HG03575 (cell line): ENCODE data around the gene RPS6KA5.
"Not testable (repeated sequence)": the region's sequence is repeated elsewhere in the genome, so short reads cannot be mapped to it uniquely, and the experiment has no call there.

Source experiments
- ATAC-seq: cut with Tn5 transposase; IDR thresholded peaks from one replicate; pipeline ENCODE4 v1.9.1; 2021; ENCODE audit not compliant: unreplicated experiment, insufficient number of reproducible peaks, low FRiP score; ENCODE audit errors: extremely low read depth

RPS6KA5 gene

GRCh38 chr14:90827919-90828610 lies 232.4 kb downstream of the RPS6KA5 start:
- peak; percentile 69 for ATAC-seq

GRCh38 chr14:90823542-90823941 lies 236.9 kb downstream of the RPS6KA5 start:
- ATAC-seq: not testable (repeated sequence)

- ATAC-seq: no peak
These were observed 239.5 kb downstream of the RPS6KA5 start for GRCh38 chr14:90820958-90821357.

GRCh38 chr14:90819734-90820393 lies 240.6 kb downstream of the RPS6KA5 start:
- ATAC-seq: no peak

GRCh38 chr14:90818715-90819114 lies 241.7 kb downstream of the RPS6KA5 start:
- no peak for ATAC-seq

- no peak for ATAC-seq
These were observed 243.6 kb downstream of the RPS6KA5 start for GRCh38 chr14:90816681-90817436.

- ATAC-seq: no peak
These were observed 244.4 kb downstream of the RPS6KA5 start, which contains the start of gene TTC7B for GRCh38 chr14:90815822-90816662. TTC7B (minus strand) TSS chr14:90816430; CDS start chr14:90816295, 135 bp downstream.

- ATAC-seq: no peak
These were observed 244.9 kb downstream of the RPS6KA5 start for GRCh38 chr14:90815572-90815821.

GRCh38 chr14:90814806-90815571 lies 245.5 kb downstream of the RPS6KA5 start:
- no peak for ATAC-seq

- no peak for ATAC-seq
These were observed 247.0 kb downstream of the RPS6KA5 start for GRCh38 chr14:90813442-90813841.

GRCh38 chr14:90812109-90812508 lies 248.3 kb downstream of the RPS6KA5 start:
- no peak for ATAC-seq

- ATAC-seq: no peak
These were observed 248.8 kb downstream of the RPS6KA5 start for GRCh38 chr14:90811641-90812040.

- ATAC-seq: no peak
These were observed 249.6 kb downstream of the RPS6KA5 start for GRCh38 chr14:90810806-90811205.

- no peak for ATAC-seq
These were observed 250.7 kb downstream of the RPS6KA5 start for GRCh38 chr14:90809530-90810312.

GRCh38 chr14:90808759-90809529 lies 251.5 kb downstream of the RPS6KA5 start:
- ATAC-seq: no peak

GRCh38 chr14:90807060-90807459 lies 253.4 kb downstream of the RPS6KA5 start:
- ATAC-seq: no peak
